HG02981 (cell line): ENCODE results near the gene CRTC3.

ENCODE experiments used
- ATAC-seq: cut with Tn5 transposase; IDR thresholded peaks from one replicate; pipeline ENCODE4 v1.9.1; 2021; ENCODE audit warnings: mild to moderate bottlenecking, moderate library complexity; ENCODE audit not compliant: unreplicated experiment

The CRTC3 gene

DNA sequence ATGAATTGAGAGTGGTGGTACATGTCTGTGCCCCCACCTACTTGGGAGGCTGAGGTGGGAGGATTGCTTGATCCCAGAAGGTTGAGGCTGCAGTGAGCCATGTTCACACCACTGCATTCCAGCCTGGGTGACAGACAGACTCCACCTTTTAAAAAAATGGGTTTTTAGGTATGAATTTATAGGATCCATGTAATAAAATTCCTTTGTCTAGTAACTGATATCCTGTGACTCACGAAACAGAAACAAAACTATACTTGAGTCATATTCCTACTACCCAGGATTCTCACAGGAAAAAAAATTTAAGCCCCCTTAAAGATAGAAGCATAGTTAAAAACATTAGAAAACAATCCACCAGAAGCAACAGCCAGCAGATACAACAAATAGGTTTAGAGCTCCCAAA lies 10.0 kb upstream of the CRTC3 start:
- no peak for ATAC-seq

DNA sequence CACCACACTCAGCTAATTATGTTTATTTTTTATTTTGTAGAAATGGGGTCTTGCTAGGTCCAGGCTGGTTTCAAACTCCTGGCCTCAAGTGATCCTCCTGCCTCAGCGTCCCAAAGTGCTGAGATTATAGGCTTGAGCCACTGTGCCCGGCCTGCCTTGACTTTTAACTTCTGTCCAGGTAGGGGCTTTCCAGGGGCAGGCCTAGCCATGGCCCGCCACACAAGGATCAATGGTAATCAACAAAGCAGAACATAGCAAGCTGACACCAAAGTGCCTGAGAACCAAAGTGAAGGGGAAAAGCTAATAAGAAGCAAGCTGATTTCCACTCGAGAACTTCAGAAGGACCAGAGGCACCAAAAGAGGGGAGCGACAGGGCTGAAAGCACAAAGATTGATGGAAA lies 9.4 kb upstream of the CRTC3 start:
- ATAC-seq = no peak

- no peak for ATAC-seq
These were observed 6.3 kb upstream of the CRTC3 start for GRCh38 chr15:90523373-90523772.

DNA sequence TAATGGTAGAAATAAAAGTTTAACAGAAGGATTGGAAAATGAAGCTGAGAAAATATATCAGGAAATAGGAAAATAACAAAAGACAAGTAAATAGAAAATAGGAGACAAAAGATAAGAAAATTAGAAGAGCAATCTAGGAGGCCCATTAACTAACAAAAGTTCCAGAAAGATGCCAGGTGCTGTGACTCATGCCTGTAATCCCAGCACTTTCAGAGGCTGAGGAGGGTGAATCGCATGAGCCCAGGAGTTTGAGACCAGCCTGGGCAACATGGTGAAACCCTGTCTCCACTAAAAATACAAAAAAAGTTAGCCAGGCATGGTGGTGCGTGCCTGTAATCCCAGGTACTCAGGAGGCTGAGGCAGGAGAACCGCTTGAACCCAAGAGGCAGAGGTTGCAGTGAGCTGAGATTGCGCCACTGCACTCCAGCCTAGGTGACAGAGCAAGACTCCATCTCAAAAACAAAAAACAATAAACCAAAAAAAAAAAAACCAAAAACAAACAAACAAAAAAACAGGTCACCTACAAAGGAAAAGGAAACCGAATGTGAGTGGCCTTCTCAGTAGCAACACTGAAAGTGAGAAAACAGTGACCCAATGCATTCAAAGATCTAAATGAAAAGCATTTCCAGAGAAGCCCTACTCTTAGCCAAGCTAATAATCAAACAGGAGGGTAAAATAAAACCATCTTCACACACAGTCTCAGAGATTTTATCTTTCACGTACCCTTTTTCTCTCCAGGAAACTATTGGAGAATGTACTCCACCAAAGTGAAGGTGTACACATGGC lies 5.5 kb upstream of the CRTC3 start:
- ATAC-seq = peak; percentile 58

GRCh38 chr15:90529011-90529370 lies 732 bp upstream of the CRTC3 start:
- no peak for ATAC-seq

- ATAC-seq = peak; percentile 40
These were observed 728 bp downstream of the CRTC3 start for GRCh38 chr15:90530250-90531051.

- no peak for ATAC-seq
These were observed 1.4 kb downstream of the CRTC3 start for GRCh38 chr15:90531147-90531546.

- ATAC-seq = no peak
These were observed 5.5 kb downstream of the CRTC3 start for GRCh38 chr15:90535254-90535653.

DNA sequence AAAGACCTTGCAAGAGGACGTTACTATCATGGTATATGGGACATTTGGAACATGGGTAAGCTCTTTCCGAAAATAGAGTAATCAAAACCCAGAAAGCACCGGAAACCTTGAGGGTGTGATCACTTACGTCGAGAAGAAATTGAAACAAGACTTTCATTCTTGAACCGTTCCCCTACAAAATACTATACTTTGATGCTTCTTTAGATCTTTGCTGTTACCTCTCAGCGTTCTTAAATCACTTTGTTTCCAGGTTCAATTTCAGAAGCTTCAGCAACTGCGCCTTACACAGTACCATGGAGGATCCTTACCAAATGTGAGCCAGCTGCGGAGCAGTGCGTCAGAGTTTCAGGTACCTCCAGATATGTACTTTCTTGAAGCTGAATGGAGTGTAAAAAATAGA lies 10.1 kb downstream of the CRTC3 start:
- no peak for ATAC-seq

DNA sequence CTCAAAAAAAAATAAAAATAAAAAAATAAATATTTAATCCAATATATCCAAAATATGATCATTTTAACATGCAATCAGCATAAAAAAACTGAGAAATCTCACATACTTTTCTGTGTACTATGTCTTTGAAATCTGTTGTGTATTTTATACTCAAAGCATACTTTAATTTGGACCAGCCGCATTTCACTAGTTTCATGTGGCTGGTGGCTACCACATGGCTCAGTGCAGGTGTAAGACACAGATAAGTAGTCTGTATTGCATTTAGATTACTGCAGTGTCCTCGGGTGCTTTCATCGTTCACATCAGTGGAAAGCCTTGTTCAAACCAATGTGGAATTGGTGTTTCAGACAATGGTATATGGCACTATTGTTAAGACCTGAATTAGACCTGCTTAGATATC lies 11.0 kb downstream of the CRTC3 start:
- no peak for ATAC-seq

DNA sequence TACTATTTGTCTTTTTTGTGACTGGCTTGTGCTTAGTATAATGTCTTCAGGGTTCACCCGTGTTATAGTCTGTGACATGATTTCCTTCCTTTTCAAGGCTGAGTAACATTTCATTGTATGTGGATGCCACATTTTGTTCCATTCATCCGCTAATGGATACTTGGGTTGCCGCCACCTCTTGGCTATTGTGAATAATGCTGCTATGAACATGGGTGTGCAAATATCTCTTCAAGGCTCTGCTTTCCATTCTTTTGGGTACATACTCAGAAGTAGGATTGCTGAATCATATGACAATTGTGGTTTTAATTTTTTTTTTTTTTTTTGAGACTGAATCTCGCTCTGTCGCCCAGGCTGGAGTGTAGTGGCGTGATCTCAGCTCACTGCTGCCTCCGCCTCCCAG lies 15.4 kb downstream of the CRTC3 start:
- no peak for ATAC-seq

GRCh38 chr15:90547540-90547939 lies 17.8 kb downstream of the CRTC3 start:
- ATAC-seq = no peak

- ATAC-seq = peak; percentile 59
These were observed 21.2 kb downstream of the CRTC3 start for GRCh38 chr15:90550919-90551318.

- no peak for ATAC-seq
These were observed 22.6 kb downstream of the CRTC3 start for GRCh38 chr15:90552162-90552928.

DNA sequence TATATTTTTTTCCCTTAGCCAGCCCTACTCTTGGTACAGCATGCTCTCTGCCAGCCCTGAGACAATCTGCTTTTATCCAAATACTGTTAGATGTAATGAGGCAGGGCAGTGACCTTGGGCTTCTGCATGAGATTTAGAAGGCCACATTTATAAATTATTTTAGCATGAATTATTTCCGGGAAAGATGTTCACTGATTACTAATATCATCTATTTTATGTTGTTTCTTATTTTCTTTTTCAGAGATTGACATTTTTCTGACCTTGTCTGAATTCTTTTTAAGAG lies 23.1 kb downstream of the CRTC3 start:
- no peak for ATAC-seq

DNA sequence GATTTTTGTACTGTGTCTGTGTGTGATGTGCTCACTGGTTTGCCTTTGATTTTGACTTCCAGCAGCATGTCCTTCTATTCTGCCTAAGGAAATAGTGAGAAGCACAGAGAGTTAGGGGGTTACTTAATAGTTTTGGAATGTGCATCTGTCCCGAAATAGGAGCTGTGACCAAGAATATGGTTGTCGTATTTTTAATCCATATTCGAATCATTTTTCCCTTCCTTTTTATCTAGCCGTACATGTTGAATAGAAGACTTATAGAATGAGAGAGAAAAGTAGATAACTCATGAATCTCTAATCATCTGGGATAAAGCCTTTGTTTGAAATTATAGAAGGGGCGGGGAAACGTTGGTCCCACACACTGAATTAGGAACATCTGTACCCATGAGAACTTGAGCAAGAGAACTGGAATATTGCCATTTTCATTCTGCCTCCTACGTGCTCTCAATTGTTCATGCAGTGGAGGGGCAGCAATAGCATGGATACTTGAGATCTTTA lies 23.6 kb downstream of the CRTC3 start:
- ATAC-seq = no peak

- no peak for ATAC-seq
These were observed 27.7 kb downstream of the CRTC3 start for GRCh38 chr15:90557186-90558084.

- no peak for ATAC-seq
These were observed 28.4 kb downstream of the CRTC3 start for GRCh38 chr15:90558171-90558573.

GRCh38 chr15:90559119-90559518 lies 29.4 kb downstream of the CRTC3 start:
- no peak for ATAC-seq

- no peak for ATAC-seq
These were observed 30.6 kb downstream of the CRTC3 start for GRCh38 chr15:90560229-90560776.
